Effector memory CD4-positive, alpha-beta T cell (primary cell): ENCODE results near the gene KLHL36.

ENCODE experiments used
- DNase-seq, 3 donors: peaks; one replicate each; pipeline ENCODE4 v3.0.0-alpha.2; 2020
- H3K27ac ChIP-seq: 2 replicates; pipeline ENCODE4 v1.7.0; 2013; ENCODE audit warnings: mild to moderate bottlenecking, low read length, moderate library complexity; ENCODE audit not compliant: insufficient read depth, poor library complexity, severe bottlenecking
- H3K27me3 ChIP-seq: replicated peaks from 2 replicates; pipeline ENCODE4 v1.7.0; 2013; ENCODE audit warnings: mild to moderate bottlenecking, low read length; ENCODE audit not compliant: insufficient read depth, control insufficient read depth, poor library complexity, severe bottlenecking
- H3K36me3 ChIP-seq: 2 replicates; pipeline ENCODE4 v1.7.0; 2013; ENCODE audit warnings: mild to moderate bottlenecking, low read length, moderate library complexity; ENCODE audit not compliant: control insufficient read depth, insufficient read depth
- H3K4me1 ChIP-seq: 2 replicates; pipeline ENCODE4 v1.7.0; 2013; ENCODE audit warnings: low read length, mild to moderate bottlenecking; ENCODE audit not compliant: control insufficient read depth, insufficient read depth, poor library complexity, severe bottlenecking
- H3K4me3 ChIP-seq: 2 replicates; pipeline ENCODE4 v1.7.0; 2013; ENCODE audit warnings: low read length, low read depth, mild to moderate bottlenecking; ENCODE audit not compliant: insufficient read depth, poor library complexity, severe bottlenecking
- H3K9me3 ChIP-seq: 2 replicates; pipeline ENCODE4 v1.7.0; 2013; ENCODE audit warnings: mild to moderate bottlenecking, low read length, moderate library complexity; ENCODE audit not compliant: control insufficient read depth

Gene KLHL36

GRCh38 chr16:84607061-84607460 is 41.2 kb upstream of the KLHL36 start:
- Histone ChIP-seq H3K4me3 (no peak overlapping the region), H3K27me3 (no peaks in the 10 kb centered on the region), H3K4me1 (peaks cover 89% of the 10 kb centered on the region), H3K9me3 (no peaks in the 10 kb centered on the region), H3K27ac (peak overlapping the region; percentile 66), H3K36me3 (peaks cover 7% of the 10 kb centered on the region)
- DNase-seq: no peak

- H3K36me3 ChIP-seq: peaks cover 7% of the 10 kb centered on the region
- H3K9me3 ChIP-seq: no peaks in the 10 kb centered on the region
- H3K27ac ChIP-seq: peak overlapping the region; percentile 66
- peaks cover 86% of the 10 kb centered on the region for H3K4me1 ChIP-seq
- H3K4me3 ChIP-seq: peak overlapping the region; percentile 20
- no peak for DNase-seq
- no peaks in the 10 kb centered on the region for H3K27me3 ChIP-seq
These were observed 40.6 kb upstream of the KLHL36 start for GRCh38 chr16:84607694-84608093.

GRCh38 chr16:84608282-84608681 is 40.0 kb upstream of the KLHL36 start:
- peak in 1 of 3 donors; percentile 44 for DNase-seq
- peaks cover 7% of the 10 kb centered on the region for H3K36me3 ChIP-seq
- no peaks in the 10 kb centered on the region for H3K27me3 ChIP-seq
- H3K9me3 ChIP-seq: no peaks in the 10 kb centered on the region
- peak overlapping the region; percentile 20 for H3K4me3 ChIP-seq
- H3K4me1 ChIP-seq: peaks cover 82% of the 10 kb centered on the region
- H3K27ac ChIP-seq: peak overlapping the region; percentile 66

- peaks cover 84% of the 10 kb centered on the region for H3K4me1 ChIP-seq
- no peak for DNase-seq
- peaks cover 14% of the 10 kb centered on the region for H3K36me3 ChIP-seq
- no peaks in the 10 kb centered on the region for H3K27me3 ChIP-seq
- H3K9me3 ChIP-seq: no peaks in the 10 kb centered on the region
- no peak overlapping the region for H3K4me3 ChIP-seq
- peak overlapping the region; percentile 66 for H3K27ac ChIP-seq
These were observed 38.6 kb upstream of the KLHL36 start for GRCh38 chr16:84609563-84610177.

GRCh38 chr16:84610376-84610775 is 37.9 kb upstream of the KLHL36 start:
- Histone ChIP-seq H3K36me3 (peaks cover 13% of the 10 kb centered on the region), H3K27me3 (no peaks in the 10 kb centered on the region), H3K27ac (peak overlapping the region; percentile 66), H3K9me3 (no peaks in the 10 kb centered on the region), H3K4me3 (no peak overlapping the region), H3K4me1 (peaks cover 84% of the 10 kb centered on the region)
- no peak for DNase-seq

- no peak overlapping the region for H3K4me3 ChIP-seq
- DNase-seq: no peak
- H3K9me3 ChIP-seq: no peaks in the 10 kb centered on the region
- peaks cover 84% of the 10 kb centered on the region for H3K4me1 ChIP-seq
- peak overlapping the region; percentile 27 for H3K27ac ChIP-seq
- peaks cover 8% of the 10 kb centered on the region for H3K36me3 ChIP-seq
- H3K27me3 ChIP-seq: no peaks in the 10 kb centered on the region
These were observed 37.3 kb upstream of the KLHL36 start for GRCh38 chr16:84611041-84611440.

- H3K4me1 ChIP-seq: peaks cover 71% of the 10 kb centered on the region
These were observed 35.6 kb upstream of the KLHL36 start for GRCh38 chr16:84612686-84613085.

GRCh38 chr16:84613408-84614072 is 34.8 kb upstream of the KLHL36 start:
- Histone ChIP-seq H3K4me1 (peaks cover 64% of the 10 kb centered on the region), H3K9me3 (no peaks in the 10 kb centered on the region), H3K4me3 (no peak overlapping the region), H3K27me3 (no peaks in the 10 kb centered on the region), H3K27ac (peak overlapping the region; percentile 55), H3K36me3 (peaks cover 8% of the 10 kb centered on the region)
- no peak for DNase-seq

More at GRCh38 chr16:84612686-84613085, 35.6 kb upstream of the KLHL36 start:
- Histone ChIP-seq H3K27ac (no peak overlapping the region), H3K9me3 (no peaks in the 10 kb centered on the region), H3K27me3 (no peaks in the 10 kb centered on the region), H3K4me3 (no peak overlapping the region), H3K36me3 (peaks cover 8% of the 10 kb centered on the region)
- no peak for DNase-seq

- Histone ChIP-seq H3K4me1 (peaks cover 59% of the 10 kb centered on the region), H3K4me3 (no peak overlapping the region), H3K27me3 (no peaks in the 10 kb centered on the region), H3K27ac (peak overlapping the region; percentile 55), H3K9me3 (no peaks in the 10 kb centered on the region), H3K36me3 (peaks cover 8% of the 10 kb centered on the region)
- DNase-seq: no peak
These were observed 34.2 kb upstream of the KLHL36 start for GRCh38 chr16:84614073-84614459.

- Histone ChIP-seq H3K9me3 (no peaks in the 10 kb centered on the region), H3K36me3 (peaks cover 8% of the 10 kb centered on the region), H3K4me1 (peaks cover 54% of the 10 kb centered on the region), H3K27me3 (no peaks in the 10 kb centered on the region), H3K4me3 (no peak overlapping the region), H3K27ac (peak overlapping the region; percentile 55)
- DNase-seq: no peak
These were observed 33.7 kb upstream of the KLHL36 start for GRCh38 chr16:84614623-84614967.
